Measurements from ENCODE around the gene PAF1.

The PAF1 gene

GRCh38 chr19:39390751-39391437, at the start of gene PAF1, which contains the start of gene MED29:
Gene PAF1 (minus strand): TSS chr19:39391106. CDS start chr19:39390864, 242 bp downstream.
Gene MED29 (plus strand): TSS chr19:39391378. CDS start chr19:39391423, 45 bp downstream.
- DNase-seq = peak; percentile 96

DNA sequence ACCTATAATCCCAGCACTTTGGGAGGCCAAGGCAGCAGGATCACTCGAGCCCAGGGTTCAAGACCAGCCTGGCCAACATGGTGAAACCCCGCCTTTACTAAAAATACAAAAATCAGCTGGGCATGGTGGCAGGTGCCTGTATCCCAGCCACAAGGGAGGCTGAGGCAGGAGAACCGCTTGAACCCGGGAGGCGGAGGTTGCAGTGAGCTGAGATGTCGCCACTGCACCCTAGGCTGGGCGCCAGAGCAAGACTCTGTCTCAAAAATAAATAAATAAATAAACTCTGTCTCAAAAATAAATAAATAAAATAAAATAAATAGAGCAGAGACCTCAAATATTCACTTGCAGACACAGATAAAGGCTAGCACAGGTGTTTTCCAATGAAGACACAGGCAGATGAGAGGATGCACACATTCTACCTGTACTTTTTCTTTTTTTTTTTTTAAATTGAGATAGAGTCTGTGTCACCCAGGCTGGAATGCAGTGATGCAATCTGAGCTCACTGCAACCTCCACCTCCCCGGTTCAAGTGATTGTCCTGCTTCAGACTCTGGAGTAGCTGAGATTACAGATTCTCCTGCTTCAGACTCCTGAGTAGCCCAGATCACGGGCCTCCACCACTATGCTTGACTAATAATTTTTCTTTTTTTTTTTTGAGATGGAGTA, 47.5 kb upstream of the PAF1 start:
- DNase-seq = no peak

DNA sequence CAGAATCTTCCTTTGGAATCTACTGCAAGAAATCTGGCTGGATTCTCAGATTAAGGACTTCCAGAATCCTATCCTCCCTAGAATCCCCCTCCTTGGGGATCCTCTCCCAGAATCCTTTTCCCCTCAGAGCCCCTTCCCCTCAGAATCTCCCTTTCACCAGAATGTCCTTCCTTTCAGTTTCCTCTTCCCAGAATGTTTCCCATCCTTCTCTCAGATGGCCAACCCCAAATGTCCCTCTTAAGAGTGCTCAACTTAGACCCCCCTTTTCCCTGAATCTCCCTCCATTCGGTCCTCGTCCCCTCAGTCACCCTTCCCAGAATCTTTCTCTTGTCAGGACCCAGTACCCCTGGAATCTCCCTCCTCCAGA, 45.4 kb upstream of the PAF1 start:
- no peak for DNase-seq

- peak; percentile 100 for DNase-seq
Observed at GRCh38 chr19:39435499-39436349, 44.8 kb upstream of the PAF1 start, which contains the start of gene RPS16. Gene RPS16 (minus strand): TSS chr19:39435949. CDS start chr19:39435895, 54 bp downstream.

DNA sequence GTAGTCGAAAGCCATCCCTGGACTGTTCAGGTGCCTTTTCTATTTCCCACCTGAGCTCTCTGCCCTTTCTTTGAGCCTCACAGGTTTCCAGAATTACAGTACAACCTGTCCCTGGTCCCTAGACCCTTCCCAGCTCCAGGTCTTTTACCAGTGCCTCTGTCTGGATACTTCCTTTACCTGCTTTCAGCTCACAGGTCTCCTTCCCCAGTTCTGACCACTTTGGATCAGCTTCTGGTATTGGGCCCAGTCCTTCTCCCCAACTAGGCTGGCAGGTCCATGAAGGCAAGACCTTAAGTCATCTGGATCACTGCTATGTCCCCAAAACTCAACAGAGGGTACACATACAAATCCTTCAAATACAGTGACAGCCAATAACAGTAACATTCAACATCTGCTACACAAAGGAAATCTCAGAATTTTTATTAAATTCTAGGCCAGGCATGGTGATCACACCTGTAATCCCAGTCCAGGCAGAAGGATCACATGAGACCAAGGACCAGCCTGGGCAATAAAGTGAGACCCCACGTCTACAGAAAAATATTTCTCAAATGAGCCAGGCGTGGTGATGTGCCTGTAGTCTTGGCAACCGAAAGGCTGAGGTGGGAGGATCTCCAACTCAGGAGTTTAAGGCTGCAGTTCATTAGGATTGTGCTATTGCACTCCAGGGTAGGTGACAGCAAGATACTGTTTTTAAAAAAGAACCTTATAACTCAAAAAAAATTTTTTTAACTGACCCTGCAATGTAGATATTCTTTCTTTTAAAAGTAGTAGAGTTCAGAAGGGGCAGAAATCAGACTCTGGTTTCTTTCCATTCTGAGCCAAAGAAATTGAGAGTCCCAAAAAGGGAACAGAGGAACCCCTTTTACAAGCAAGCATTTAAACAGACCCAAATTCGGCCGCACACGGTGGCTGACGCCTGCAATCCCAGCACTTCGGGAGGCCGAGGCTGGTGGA, 43.5 kb upstream of the PAF1 start:
- DNase-seq = no peak

- DNase-seq = no peak
Observed at GRCh38 chr19:39433480-39434079, 42.7 kb upstream of the PAF1 start.

DNA sequence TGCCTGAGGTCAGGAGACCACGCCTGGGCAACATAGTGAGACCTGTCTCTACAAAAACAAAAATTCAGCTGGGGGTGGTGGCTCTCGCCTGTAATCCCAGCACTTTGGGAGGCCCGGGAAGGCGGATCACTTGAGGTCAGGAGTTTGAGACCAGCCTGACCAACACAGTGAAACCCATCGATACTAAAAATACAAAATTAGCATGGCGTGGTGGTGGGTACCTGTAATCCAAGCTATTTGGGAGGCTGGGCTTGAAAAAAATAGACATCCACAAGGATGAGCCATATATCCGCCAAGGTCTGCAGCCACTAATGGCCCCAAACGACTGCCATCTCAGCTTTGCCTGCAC, 41.7 kb upstream of the PAF1 start:
- DNase-seq = no peak

- DNase-seq = peak; percentile 74
Observed at GRCh38 chr19:39430675-39431593, 40.0 kb upstream of the PAF1 start.

- DNase-seq = no peak
Observed at GRCh38 chr19:39428283-39429112, 37.6 kb upstream of the PAF1 start.

DNA sequence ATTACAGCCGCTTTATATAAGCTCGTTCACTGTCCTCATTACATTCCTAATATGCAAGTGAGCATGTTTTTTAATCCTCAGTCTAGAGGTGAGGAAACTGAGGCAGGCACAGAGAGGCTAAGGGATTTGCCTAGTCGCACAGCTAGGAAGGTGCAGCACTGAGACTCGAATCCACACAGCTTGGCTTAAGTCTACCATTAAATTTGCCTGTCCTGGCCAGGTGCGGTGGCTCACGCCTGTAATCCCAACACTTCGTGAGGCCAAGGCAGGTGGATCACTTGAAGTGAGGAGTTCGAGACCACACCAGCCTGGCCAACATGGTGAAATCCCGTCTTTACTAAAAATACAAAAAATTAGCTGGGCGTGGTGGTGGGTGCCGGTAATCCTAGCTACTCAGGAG, 36.8 kb upstream of the PAF1 start:
- no peak for DNase-seq

DNA sequence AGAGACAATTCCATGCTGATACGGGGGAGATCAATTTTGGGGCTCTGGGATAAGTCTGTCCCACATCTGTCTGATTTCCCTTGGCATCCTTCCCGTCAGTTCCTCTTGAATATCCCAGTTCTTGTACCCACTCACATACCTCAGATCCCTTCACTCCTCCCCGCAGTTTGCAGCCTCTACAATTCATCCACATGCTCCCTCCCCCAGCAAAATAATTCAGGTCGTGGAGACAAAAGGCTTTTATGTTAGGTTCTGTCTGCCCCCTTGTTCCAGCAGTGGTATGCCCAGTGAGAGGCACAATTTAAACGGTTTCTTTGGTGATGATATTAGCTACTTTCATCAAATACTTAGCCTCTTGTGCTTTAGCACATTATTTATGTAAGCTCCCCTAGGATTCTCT, 35.3 kb upstream of the PAF1 start:
- no peak for DNase-seq

DNA sequence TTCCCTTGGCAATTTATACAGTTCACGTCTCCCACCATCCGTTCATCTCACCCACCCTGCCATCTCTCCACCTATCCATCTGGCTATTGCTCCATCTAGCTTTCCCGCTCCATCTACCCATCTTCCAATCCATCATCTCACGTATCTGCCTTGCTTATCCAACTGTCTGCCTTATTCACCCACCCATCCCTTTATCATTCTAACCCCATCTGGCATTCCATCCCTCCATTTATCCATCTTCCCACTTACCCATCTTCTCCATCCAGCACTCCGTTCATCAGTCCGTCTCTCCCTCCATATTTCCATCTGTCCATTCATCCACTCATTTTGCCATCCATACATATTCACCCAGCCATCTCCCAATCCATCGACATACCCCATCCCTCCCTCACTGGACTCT, 34.8 kb upstream of the PAF1 start:
- no peak for DNase-seq

DNA sequence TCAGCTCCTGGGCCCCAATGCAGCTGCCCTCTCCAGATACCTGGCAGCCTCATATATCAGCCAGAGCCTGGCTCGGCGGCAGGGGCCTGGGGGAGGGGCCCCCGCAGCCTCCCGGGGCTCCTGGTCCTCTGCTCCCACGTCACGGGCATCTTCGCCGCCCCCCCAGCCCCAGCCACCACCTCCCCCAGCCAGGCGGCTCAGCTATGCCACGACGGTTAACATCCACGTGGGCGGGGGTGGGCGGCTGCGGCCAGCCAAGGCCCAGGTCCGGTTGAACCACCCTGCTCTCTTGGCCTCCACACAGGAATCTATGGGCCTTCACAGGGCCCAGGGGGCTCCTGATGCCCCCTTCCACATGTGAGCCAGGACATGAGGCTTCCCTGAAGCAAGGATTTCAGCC, 34.0 kb upstream of the PAF1 start:
- no peak for DNase-seq

GRCh38 chr19:39423258-39424086, 32.6 kb upstream of the PAF1 start:
- no peak for DNase-seq

DNA sequence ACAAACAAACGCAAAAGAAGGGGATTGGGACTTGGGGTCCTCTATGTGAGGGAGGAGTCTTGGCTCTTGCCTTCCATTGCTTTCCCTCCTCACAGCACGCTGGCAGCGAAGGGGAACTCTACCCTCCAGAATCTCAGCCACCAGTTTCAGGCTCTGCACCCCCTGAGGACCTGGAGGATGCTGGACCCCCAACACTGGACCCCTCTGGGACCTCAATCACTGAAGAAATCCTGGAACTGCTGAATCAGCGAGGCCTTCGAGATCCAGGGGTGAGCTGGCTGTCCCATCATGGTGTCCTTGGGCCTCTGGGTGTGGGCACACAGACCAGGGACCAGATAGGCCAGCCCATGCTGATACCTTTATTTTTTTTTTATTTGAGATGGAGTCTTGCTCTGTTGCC, 31.1 kb upstream of the PAF1 start:
- no peak for DNase-seq

- DNase-seq = no peak
Observed at GRCh38 chr19:39420769-39421168, 29.9 kb upstream of the PAF1 start.

DNA sequence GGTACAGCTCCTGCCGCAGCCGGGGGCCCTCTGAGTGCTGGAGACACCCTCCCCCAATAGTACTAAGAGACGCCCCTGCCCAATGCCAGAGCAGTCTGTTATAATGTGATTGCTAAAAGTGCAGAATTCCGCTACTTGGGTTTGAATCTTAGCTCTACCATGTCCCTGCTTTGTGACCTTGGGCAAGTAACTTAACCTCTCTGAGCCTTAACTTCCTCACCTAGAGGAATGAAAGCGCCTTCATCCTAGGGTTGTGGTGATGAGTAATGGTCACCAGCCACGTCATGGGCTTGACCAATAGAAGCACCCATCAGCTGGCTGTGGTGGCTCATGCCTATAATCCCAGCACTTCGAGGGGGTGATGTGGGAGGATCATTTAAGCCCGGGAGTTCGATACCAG, 28.1 kb upstream of the PAF1 start:
- DNase-seq = no peak

DNA sequence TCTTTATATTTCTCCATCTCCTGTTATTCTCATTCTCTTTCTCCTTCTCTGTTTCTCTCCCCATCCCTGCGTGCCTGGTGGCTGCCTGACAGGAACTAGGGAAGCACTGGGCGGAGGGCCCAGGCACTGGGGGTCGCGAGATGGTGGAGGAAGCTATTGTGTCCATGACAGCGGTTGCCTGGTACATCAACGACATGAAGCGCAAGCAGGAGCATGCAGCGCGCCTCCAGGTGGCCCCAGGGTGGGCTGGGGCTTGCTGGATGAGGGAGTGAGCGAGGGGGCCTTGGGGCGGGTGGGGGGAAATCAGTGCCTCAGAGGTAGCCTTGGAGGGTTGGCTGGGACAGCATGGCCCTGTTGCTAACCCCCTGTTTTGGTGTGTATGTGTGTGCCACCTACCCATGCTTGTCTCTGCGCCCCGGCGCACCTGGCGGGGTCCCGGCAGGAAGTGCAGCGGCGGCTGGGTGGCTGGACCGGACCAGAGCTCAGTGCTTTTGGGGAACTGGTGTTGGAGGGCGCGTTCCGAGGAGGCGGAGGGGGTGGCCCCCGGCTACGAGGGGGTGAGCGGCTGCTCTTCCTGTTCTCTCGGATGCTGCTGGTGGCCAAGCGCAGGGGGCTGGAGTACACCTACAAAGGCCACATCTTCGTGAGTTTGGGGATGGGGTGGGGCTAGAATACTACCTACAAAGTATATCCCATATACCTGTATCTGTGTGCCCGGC, 26.7 kb upstream of the PAF1 start:
- no peak for DNase-seq
